Vagina (tissue), 2 donors: Measurements from ENCODE around the gene WFIKKN2. TPM values are rescaled to one million over a fixed set of nuclear protein-coding genes. Genes with fewer than 3 reads are reported as not detected.

ENCODE experiments used
- DNase-seq, 2 donors: peaks; one replicate each; pipeline ENCODE4 v3.0.0-alpha.2; 2017; ENCODE audit errors: extremely low spot score in 2 of 2
- H3K27ac ChIP-seq: fragments of 200-600 bp; sonication (generic); one replicate; pipeline ENCODE4 v1.5.1; 2019
- H3K27me3 ChIP-seq: fragments of 200-600 bp; sonication (generic); one replicate; pipeline ENCODE4 v1.5.1; 2019
- H3K36me3 ChIP-seq, 2 donors: fragments of 200-600 bp; sonication (generic); one replicate each; pipeline ENCODE4 v1.5.1; 2017 to 2019
- H3K4me1 ChIP-seq: fragments of 200-600 bp; sonication (generic); one replicate; pipeline ENCODE4 v1.5.1; 2019
- H3K4me3 ChIP-seq, 2 donors: fragments of 200-600 bp; sonication (generic); 1 replicate in 1 of 2; 2 replicates in 1 of 2; pipeline ENCODE4 v1.5.1; 2016 to 2019
- H3K9me3 ChIP-seq: fragments of 200-600 bp; sonication (generic); one replicate; pipeline ENCODE4 v1.5.1; 2019
- POLR2A ChIP-seq, 2 donors: fragments of 450-650 bp; IDR thresholded peaks; one replicate each; pipeline ENCODE4 v1.6.1; 2017; ENCODE audit warnings: antibody characterized with exemption in 2 of 2, mild to moderate bottlenecking in 2 of 2, moderate library complexity in 2 of 2
- POLR2AphosphoS5 ChIP-seq, 2 donors: sonication (generic); formaldehyde crosslinking; IDR thresholded peaks; one replicate each; pipeline ENCODE4 v1.9.0; 2017; ENCODE audit warnings: antibody characterized with exemption in 2 of 2, mild to moderate bottlenecking in 2 of 2, low read depth in 1 of 2; ENCODE audit not compliant: insufficient read depth in 1 of 2
- intact Hi-C: fragments of 100-400 bp; cut with DNase I; formaldehyde crosslinking; loops from one replicate; pipeline ENCODE4 v1.15.1; 2023
- total RNA-seq: library from RNA; depleted of rRNA; stranded (reverse); fragments of >200 nt; gene quantifications from one replicate; pipeline ENCODE4 v1.2.3, GENCODE V29; 2016
- TF ChIP-seq, protein P1 (sequence below), 3 experiments: fragments of 450-650 bp in 2 of 3; fragments of 200-600 bp in 1 of 3; sonication (generic) in 1 of 3; IDR thresholded peaks; one replicate each; pipeline ENCODE4 v1.5.1; 2017 to 2019; ENCODE audit warnings: antibody characterized with exemption in 3 of 3, mild to moderate bottlenecking in 2 of 3, moderate library complexity in 2 of 3

Gene WFIKKN2
- total RNA-seq, 1 donor from 2014 or later = 0.49 TPM

DNA sequence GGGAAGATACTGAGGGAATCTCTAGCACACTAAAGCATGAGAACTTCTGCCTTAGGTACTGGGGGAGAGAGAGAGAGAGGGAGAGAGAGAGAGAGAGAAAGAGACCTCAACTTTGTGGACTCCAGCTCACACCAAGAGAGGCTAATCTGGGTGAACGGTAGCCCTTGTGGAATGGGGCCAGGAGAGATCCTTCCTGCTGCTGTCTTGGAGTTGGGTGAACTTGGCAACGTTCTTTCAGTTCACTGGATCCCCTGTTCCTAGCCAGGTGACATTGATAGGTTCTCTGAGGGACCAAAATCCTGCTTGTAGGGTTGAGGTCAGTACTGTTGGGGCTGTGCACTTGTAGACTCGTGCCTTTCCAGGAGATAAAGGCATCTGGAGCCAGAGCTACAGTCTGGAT, 26.5 kb upstream of the WFIKKN2 start:
- TF ChIP-seq, protein P1, sequence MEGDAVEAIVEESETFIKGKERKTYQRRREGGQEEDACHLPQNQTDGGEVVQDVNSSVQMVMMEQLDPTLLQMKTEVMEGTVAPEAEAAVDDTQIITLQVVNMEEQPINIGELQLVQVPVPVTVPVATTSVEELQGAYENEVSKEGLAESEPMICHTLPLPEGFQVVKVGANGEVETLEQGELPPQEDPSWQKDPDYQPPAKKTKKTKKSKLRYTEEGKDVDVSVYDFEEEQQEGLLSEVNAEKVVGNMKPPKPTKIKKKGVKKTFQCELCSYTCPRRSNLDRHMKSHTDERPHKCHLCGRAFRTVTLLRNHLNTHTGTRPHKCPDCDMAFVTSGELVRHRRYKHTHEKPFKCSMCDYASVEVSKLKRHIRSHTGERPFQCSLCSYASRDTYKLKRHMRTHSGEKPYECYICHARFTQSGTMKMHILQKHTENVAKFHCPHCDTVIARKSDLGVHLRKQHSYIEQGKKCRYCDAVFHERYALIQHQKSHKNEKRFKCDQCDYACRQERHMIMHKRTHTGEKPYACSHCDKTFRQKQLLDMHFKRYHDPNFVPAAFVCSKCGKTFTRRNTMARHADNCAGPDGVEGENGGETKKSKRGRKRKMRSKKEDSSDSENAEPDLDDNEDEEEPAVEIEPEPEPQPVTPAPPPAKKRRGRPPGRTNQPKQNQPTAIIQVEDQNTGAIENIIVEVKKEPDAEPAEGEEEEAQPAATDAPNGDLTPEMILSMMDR (IDR thresholded peaks at IDR 0.05) = no peak
- TF ChIP-seq POLR2AphosphoS5 (IDR thresholded peaks at IDR 0.05; ENCODE audit: insufficient read depth in 1 of 2, low read depth in 1 of 2) (no peak), POLR2A (IDR thresholded peaks at IDR 0.05) (no peak)
- intact Hi-C loops = no loop called here
- no peak for DNase-seq
- Histone ChIP-seq H3K27me3 (no peaks in the 10 kb centered on the region), H3K4me3 (no peak overlapping the region), H3K27ac (no peak overlapping the region), H3K36me3 (no peaks in the 10 kb centered on the region), H3K4me1 (no peaks in the 10 kb centered on the region), H3K9me3 (no peaks in the 10 kb centered on the region)

- no peak overlapping the region for H3K27ac ChIP-seq
- H3K9me3 ChIP-seq = no peaks in the 10 kb centered on the region
- no peaks in the 10 kb centered on the region for H3K27me3 ChIP-seq
- intact Hi-C loops = no loop called here
- no peak for DNase-seq
- H3K4me1 ChIP-seq = peaks cover 7% of the 10 kb centered on the region
- no peaks in the 10 kb centered on the region for H3K36me3 ChIP-seq
- TF ChIP-seq POLR2A (IDR thresholded peaks at IDR 0.05) = no peak
- TF ChIP-seq POLR2AphosphoS5 (IDR thresholded peaks at IDR 0.05; ENCODE audit: insufficient read depth in 1 of 2, low read depth in 1 of 2) = no peak
- TF ChIP-seq, protein P1 (IDR thresholded peaks at IDR 0.05) = no peak
- H3K4me3 ChIP-seq = no peak overlapping the region
Measured at GRCh38 chr17:50813583-50813982, 21.8 kb upstream of the WFIKKN2 start.

GRCh38 chr17:50815400-50815799, 20.0 kb upstream of the WFIKKN2 start:
- intact Hi-C loops = no loop called here
- Histone ChIP-seq H3K27ac (no peak overlapping the region), H3K4me3 (no peak overlapping the region), H3K4me1 (peaks cover 7% of the 10 kb centered on the region), H3K9me3 (no peaks in the 10 kb centered on the region), H3K27me3 (no peaks in the 10 kb centered on the region), H3K36me3 (no peaks in the 10 kb centered on the region)
- DNase-seq = no peak
- TF ChIP-seq, protein P1 (IDR thresholded peaks at IDR 0.05) = no peak
- TF ChIP-seq POLR2AphosphoS5 (IDR thresholded peaks at IDR 0.05; ENCODE audit: insufficient read depth in 1 of 2, low read depth in 1 of 2) (no peak), POLR2A (IDR thresholded peaks at IDR 0.05) (no peak)

- Histone ChIP-seq H3K4me3 (no peak overlapping the region), H3K36me3 (no peaks in the 10 kb centered on the region), H3K9me3 (no peaks in the 10 kb centered on the region), H3K27me3 (no peaks in the 10 kb centered on the region), H3K27ac (no peak overlapping the region), H3K4me1 (peaks cover 7% of the 10 kb centered on the region)
- intact Hi-C loops = no loop called here
- no peak for DNase-seq
- TF ChIP-seq, protein P1 (IDR thresholded peaks at IDR 0.05) = no peak
- no peak for TF ChIP-seq POLR2A (IDR thresholded peaks at IDR 0.05)
- TF ChIP-seq POLR2AphosphoS5 (IDR thresholded peaks at IDR 0.05; ENCODE audit: insufficient read depth in 1 of 2, low read depth in 1 of 2) = no peak
Measured at GRCh38 chr17:50816271-50816670, 19.1 kb upstream of the WFIKKN2 start.

DNA sequence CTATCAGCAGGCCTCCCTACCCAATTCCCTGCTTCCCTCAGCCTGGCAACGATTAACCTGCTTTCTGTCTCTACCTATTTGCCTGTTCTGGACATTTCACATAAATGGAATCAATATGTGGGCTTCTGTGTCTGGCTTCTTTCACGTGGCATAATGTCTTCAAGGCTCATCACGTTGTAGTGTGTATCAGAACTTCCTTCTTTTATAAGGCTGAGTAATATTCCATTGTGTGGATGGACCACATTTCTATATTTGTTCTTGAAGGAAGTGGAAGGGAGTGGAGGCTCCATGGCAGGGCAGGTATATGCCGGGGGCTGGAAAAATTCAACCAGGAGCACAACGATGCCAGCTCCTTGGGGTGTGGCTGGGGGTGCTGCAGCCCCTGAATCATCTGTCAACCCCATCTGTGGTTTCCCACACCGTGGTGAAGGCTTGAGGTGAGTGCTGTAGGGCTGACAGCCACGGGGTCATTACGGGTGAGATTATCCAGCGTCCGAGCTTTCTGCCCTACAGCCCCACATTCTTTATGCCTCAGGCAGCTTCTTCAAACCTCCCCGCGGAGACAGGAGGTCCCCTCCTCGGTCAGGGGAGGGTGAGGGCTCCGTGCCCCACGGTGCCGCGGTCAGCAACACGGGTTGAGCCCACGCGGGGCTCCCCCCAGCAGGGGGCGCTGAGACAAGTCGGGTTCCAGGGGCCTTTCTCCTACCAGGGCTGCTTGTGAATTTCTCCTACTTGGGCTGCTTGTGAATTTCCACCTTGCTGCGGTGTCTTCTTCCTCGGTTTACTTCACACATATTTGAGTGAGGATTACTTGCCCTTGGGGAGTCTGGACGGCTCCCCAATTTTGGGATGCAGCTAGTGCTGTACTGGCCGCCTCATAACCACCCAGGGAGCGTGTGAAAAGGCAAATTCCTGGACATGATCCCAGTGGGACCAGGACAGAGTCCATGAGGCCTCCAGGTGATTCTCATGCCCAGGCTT, 18.3 kb upstream of the WFIKKN2 start:
- intact Hi-C loops = no loop called here
- TF ChIP-seq, protein P1 (IDR thresholded peaks at IDR 0.05) = peak; percentile 30 to 52 (median 43)
- no peak for TF ChIP-seq POLR2AphosphoS5 (IDR thresholded peaks at IDR 0.05; ENCODE audit: insufficient read depth in 1 of 2, low read depth in 1 of 2)
- no peaks in the 10 kb centered on the region for H3K27me3 ChIP-seq
- H3K36me3 ChIP-seq = no peaks in the 10 kb centered on the region
- no peak overlapping the region for H3K4me3 ChIP-seq
- no peak for DNase-seq
- H3K9me3 ChIP-seq = no peaks in the 10 kb centered on the region
- peaks cover 7% of the 10 kb centered on the region for H3K4me1 ChIP-seq
- no peak overlapping the region for H3K27ac ChIP-seq
